ENCODE results near the gene TCERG1. TPM values are rescaled to one million over a fixed set of nuclear protein-coding genes. Genes with fewer than 3 reads are reported as not detected.

Gene TCERG1
- total RNA-seq, result 100 to 1,000 TPM; 108 to 144 TPM
- polyA plus RNA-seq (2013, experiment 1 of 2), result 133 TPM
- 117 TPM for polyA plus RNA-seq (2013, experiment 2 of 2)
- long read RNA-seq, experiment 1, full-length matches to known transcripts, result 1 of 39 reads
- long read RNA-seq, experiment 1, partial matches to known transcripts, result 29 of 39 reads
- long read RNA-seq, experiment 1, other reads (novel, unspliced or antisense), result 9 of 39 reads
- long read RNA-seq, experiment 2, full-length matches to known transcripts, result 97 of 227 reads
- long read RNA-seq, experiment 2, partial matches to known transcripts, result 33 of 227 reads
- long read RNA-seq, experiment 2, other reads (novel, unspliced or antisense), result 97 of 227 reads
- long read RNA-seq, experiment 3, transcript TCERG1-202 (21 exons, 3,633 nt), result major isoform, 11 of 128 reads
- long read RNA-seq, experiment 3, partial matches to known transcripts, result 89 of 128 reads
- long read RNA-seq, experiment 3, other reads (novel, unspliced or antisense), result 24 of 128 reads
- long read RNA-seq, experiment 4, partial matches to known transcripts, result 7 of 9 reads
- long read RNA-seq, experiment 4, other reads (novel, unspliced or antisense), result 2 of 9 reads

- WGBS, 2 experiments (ENCODE audit: insufficient coverage in 1 of 2, insufficient read length in 1 of 2), result 0 to 2% methylated on average over 32 to 68 of the region's 68 CpGs
- Mint-ChIP-seq H3K27me3 (ENCODE audit: insufficient read depth) (peaks cover 5% of the 10 kb centered on the region), H3K4me3 (peak within 1 kb of the TSS; percentile 99), H3K9me3 (no peaks in the 10 kb centered on the region), H3K36me3 (ENCODE audit: low read depth) (no peaks in the 10 kb centered on the region), H3K27ac (peak within 1 kb of the TSS; percentile 100), H3K4me1 (peaks cover 24% of the 10 kb centered on the region)
- peak within 1 kb of the TSS; percentile 99 for H3K9ac ChIP-seq (ENCODE audit: extremely low read depth, low read length, poor library complexity, severe bottlenecking)
- H3K27me3 ChIP-seq (ENCODE audit: control insufficient read depth, insufficient read depth, low read length, poor library complexity, severe bottlenecking), result peaks cover 11% of the 10 kb centered on the region
- TF ChIP-seq CTCF (conservative IDR thresholded peaks at IDR 0.05), result peak; percentile 81
- no peaks in the 10 kb centered on the region for H3K9me3 ChIP-seq (ENCODE audit: control insufficient read depth, low read length)
- H3K36me3 ChIP-seq (ENCODE audit: control insufficient read depth, insufficient read depth, low read length), result no peaks in the 10 kb centered on the region
- peak; percentile 99 for DNase-seq
- peaks cover 2% of the 10 kb centered on the region for H3K4me1 ChIP-seq (ENCODE audit: control insufficient read depth, insufficient read depth, low read length)
- H3K27ac ChIP-seq (ENCODE audit: low read depth, low read length), result peak within 1 kb of the TSS; percentile 87
- peak within 1 kb of the TSS; percentile 88 for H3K4me3 ChIP-seq (ENCODE audit: low read length)
Measured at GRCh38 chr5:146446861-146447733, at the start of gene TCERG1. Gene TCERG1 (plus strand): TSS chr5:146447333. CDS start chr5:146447350, 17 bp downstream.

- Mint-ChIP-seq H3K27me3 (ENCODE audit: insufficient read depth) (peaks cover 21% of the 10 kb centered on the region), H3K4me1 (no peaks in the 10 kb centered on the region), H3K9me3 (no peaks in the 10 kb centered on the region), H3K36me3 (ENCODE audit: low read depth) (no peaks in the 10 kb centered on the region), H3K27ac (no peak overlapping the region), H3K4me3 (no peak overlapping the region)
- no peak for TF ChIP-seq CTCF (conservative IDR thresholded peaks at IDR 0.05)
- Histone ChIP-seq H3K27ac (ENCODE audit: low read depth, low read length) (no peak overlapping the region), H3K9ac (ENCODE audit: extremely low read depth, low read length, poor library complexity, severe bottlenecking) (no peak overlapping the region), H3K36me3 (ENCODE audit: control insufficient read depth, insufficient read depth, low read length) (no peaks in the 10 kb centered on the region), H3K27me3 (ENCODE audit: control insufficient read depth, insufficient read depth, low read length, poor library complexity, severe bottlenecking) (no peaks in the 10 kb centered on the region), H3K4me1 (ENCODE audit: control insufficient read depth, insufficient read depth, low read length) (no peaks in the 10 kb centered on the region), H3K9me3 (ENCODE audit: control insufficient read depth, low read length) (no peaks in the 10 kb centered on the region), H3K4me3 (ENCODE audit: low read length) (no peak overlapping the region)
- 90 to 100% methylated on average over 3 to 4 of the region's 4 CpGs for WGBS, 2 experiments (ENCODE audit: insufficient coverage in 1 of 2, insufficient read length in 1 of 2)
- DNase-seq, result no peak
Measured at GRCh38 chr5:146398826-146399225, 48.3 kb upstream of the TCERG1 start.

GRCh38 chr5:146399481-146399880 lies 47.7 kb upstream of the TCERG1 start:
- no peak for TF ChIP-seq CTCF (conservative IDR thresholded peaks at IDR 0.05)
- peaks cover 21% of the 10 kb centered on the region for H3K27me3 Mint-ChIP-seq (ENCODE audit: insufficient read depth)
- H3K4me1 Mint-ChIP-seq, result no peaks in the 10 kb centered on the region
- no peak overlapping the region for H3K4me3 ChIP-seq (ENCODE audit: low read length)
- WGBS, 2 experiments (ENCODE audit: insufficient coverage in 1 of 2, insufficient read length in 1 of 2), result 83 to 96% methylated on average over 1 of the region's 1 CpG
- H3K27ac ChIP-seq (ENCODE audit: low read depth, low read length), result no peak overlapping the region
- no peak overlapping the region for H3K27ac Mint-ChIP-seq
- H3K36me3 ChIP-seq (ENCODE audit: control insufficient read depth, insufficient read depth, low read length), result no peaks in the 10 kb centered on the region
- no peak for DNase-seq
- no peak overlapping the region for H3K9ac ChIP-seq (ENCODE audit: extremely low read depth, low read length, poor library complexity, severe bottlenecking)
- no peak overlapping the region for H3K4me3 Mint-ChIP-seq
- no peaks in the 10 kb centered on the region for H3K9me3 Mint-ChIP-seq
- no peaks in the 10 kb centered on the region for H3K4me1 ChIP-seq (ENCODE audit: control insufficient read depth, insufficient read depth, low read length)
- no peaks in the 10 kb centered on the region for H3K27me3 ChIP-seq (ENCODE audit: control insufficient read depth, insufficient read depth, low read length, poor library complexity, severe bottlenecking)
- H3K9me3 ChIP-seq (ENCODE audit: control insufficient read depth, low read length), result no peaks in the 10 kb centered on the region
- no peaks in the 10 kb centered on the region for H3K36me3 Mint-ChIP-seq (ENCODE audit: low read depth)
